SK-N-SH treated with all-trans-retinoic acid at 6 μM for 48 hours (cell line): ENCODE measurements around the gene TTLL1.

Experiments used
- ATAC-seq: fragments of 200-7000 bp; cut with Tn5 transposase; 3 replicates; pipeline ENCODE4 v1.9.1; 2020; ENCODE audit warnings: mild to moderate bottlenecking, moderate library complexity
- ARNTL ChIP-seq: fragments of 450-650 bp; formaldehyde crosslinking; IDR thresholded peaks from 2 replicates; pipeline ENCODE4 v1.5.0; 2020; ENCODE audit warnings: low read depth, mild to moderate bottlenecking, moderate library complexity, borderline replicate concordance
- BACH2 ChIP-seq: fragments of 250-450 bp; sonication (Bioruptor Pico); IDR thresholded peaks from 2 replicates; pipeline ENCODE4 v1.9.0; 2021; ENCODE audit warnings: mild to moderate bottlenecking, borderline replicate concordance
- CSDC2 ChIP-seq: fragments of 250-450 bp; sonication (Bioruptor Pico); IDR thresholded peaks from 2 replicates; pipeline ENCODE4 v1.5.0; 2020; ENCODE audit warnings: mild to moderate bottlenecking, moderate library complexity
- CSRNP3 ChIP-seq: fragments of 250-450 bp; sonication (Bioruptor Pico); IDR thresholded peaks from 2 replicates; pipeline ENCODE4 v1.5.1; 2021; ENCODE audit warnings: mild to moderate bottlenecking, moderate library complexity
- ESRRG ChIP-seq: fragments of 250-450 bp; sonication (Bioruptor Pico); IDR thresholded peaks from 2 replicates; pipeline ENCODE4 v1.6.1; 2021; ENCODE audit warnings: mild to moderate bottlenecking
- GLIS3 ChIP-seq: fragments of 250-450 bp; sonication (Bioruptor Pico); IDR thresholded peaks from 2 replicates; pipeline ENCODE4 v1.5.0; 2020; ENCODE audit warnings: mild to moderate bottlenecking, moderate library complexity
- ISL1 ChIP-seq: fragments of 250-450 bp; sonication (Bioruptor Pico); IDR thresholded peaks from 2 replicates; pipeline ENCODE4 v2.1.2; 2022; ENCODE audit warnings: mild to moderate bottlenecking, moderate library complexity
- OSR1 ChIP-seq: fragments of 250-450 bp; sonication (Bioruptor Pico); IDR thresholded peaks from 2 replicates; pipeline ENCODE4 v1.8.0; 2022; ENCODE audit warnings: moderate library complexity, mild to moderate bottlenecking, inconsistent platforms
- PATZ1 ChIP-seq: fragments of 250-450 bp; sonication (Bioruptor Pico); IDR thresholded peaks from 2 replicates; pipeline ENCODE4 v1.8.0; 2020; ENCODE audit warnings: mild to moderate bottlenecking, moderate library complexity, borderline replicate concordance
- POU6F1 ChIP-seq: fragments of 250-450 bp; sonication (Bioruptor Pico); IDR thresholded peaks from 2 replicates; pipeline ENCODE4 v1.8.0; 2021; ENCODE audit warnings: low read depth, mild to moderate bottlenecking, moderate library complexity, borderline replicate concordance
- PPARA ChIP-seq: fragments of 250-450 bp; sonication (Bioruptor Pico); IDR thresholded peaks from 2 replicates; pipeline ENCODE4 v1.5.0; 2020; ENCODE audit warnings: mild to moderate bottlenecking, borderline replicate concordance
- RARB ChIP-seq: fragments of 250-450 bp; sonication (Bioruptor Pico); IDR thresholded peaks from 2 replicates; pipeline ENCODE4 v1.8.0; 2021; ENCODE audit warnings: mild to moderate bottlenecking, moderate library complexity
- SNAI2 ChIP-seq: fragments of 250-450 bp; sonication (Bioruptor Pico); IDR thresholded peaks from 2 replicates; pipeline ENCODE4 v1.5.0; 2020; ENCODE audit warnings: mild to moderate bottlenecking, moderate library complexity
- TOX ChIP-seq: fragments of 250-450 bp; sonication (Bioruptor Pico); IDR thresholded peaks from 2 replicates; pipeline ENCODE4 v1.8.0; 2021; ENCODE audit warnings: mild to moderate bottlenecking, moderate library complexity, borderline replicate concordance
- TSHZ2 ChIP-seq: fragments of 250-450 bp; sonication (Bioruptor Pico); IDR thresholded peaks from 2 replicates; pipeline ENCODE4 v1.5.0; 2020; ENCODE audit warnings: mild to moderate bottlenecking, moderate library complexity
- ZC3H10 ChIP-seq: fragments of 250-450 bp; sonication (Bioruptor Pico); IDR thresholded peaks from 2 replicates; pipeline ENCODE4 v1.5.1; 2021; ENCODE audit warnings: mild to moderate bottlenecking, moderate library complexity
- ZFP3 ChIP-seq: fragments of 250-450 bp; sonication (Bioruptor Pico); IDR thresholded peaks from 2 replicates; pipeline ENCODE4 v1.5.0; 2020; ENCODE audit warnings: mild to moderate bottlenecking, moderate library complexity
- ZNF70 ChIP-seq: fragments of 450-650 bp; formaldehyde crosslinking; IDR thresholded peaks from 2 replicates; pipeline ENCODE4 v1.5.0; 2020; ENCODE audit warnings: mild to moderate bottlenecking, moderate library complexity
- ZNF8 ChIP-seq: fragments of 450-650 bp; formaldehyde crosslinking; IDR thresholded peaks from 2 replicates; pipeline ENCODE4 v1.5.0; 2020; ENCODE audit warnings: mild to moderate bottlenecking, moderate library complexity

TTLL1 gene

GRCh38 chr22:43133401-43133800 lies 44.2 kb upstream of the TTLL1 start:
- no peak for ATAC-seq
- no peak for TF ChIP-seq ARNTL (CRISPR knock-in tag)
- TF ChIP-seq ESRRG: no peak
- TF ChIP-seq TSHZ2 (CRISPR knock-in tag): no peak
- no peak for TF ChIP-seq ZFP3 (CRISPR knock-in tag)
- no peak for TF ChIP-seq GLIS3 (CRISPR knock-in tag)
- TF ChIP-seq ZNF8 (CRISPR knock-in tag): no peak
- TF ChIP-seq CSDC2 (CRISPR knock-in tag): no peak
- no peak for TF ChIP-seq ISL1 (CRISPR knock-in tag)
- no peak for TF ChIP-seq POU6F1 (CRISPR knock-in tag)
- no peak for TF ChIP-seq PPARA
- TF ChIP-seq PATZ1 (CRISPR knock-in tag): no peak
- TF ChIP-seq ZNF70: no peak

GRCh38 chr22:43131773-43132501 lies 42.7 kb upstream of the TTLL1 start:
- ATAC-seq: no peak
- TF ChIP-seq TSHZ2 (CRISPR knock-in tag): no peak
- no peak for TF ChIP-seq OSR1
- no peak for TF ChIP-seq CSDC2 (CRISPR knock-in tag)
- TF ChIP-seq ZNF70: no peak
- TF ChIP-seq CSRNP3: no peak
- no peak for TF ChIP-seq ARNTL (CRISPR knock-in tag)
- TF ChIP-seq SNAI2 (CRISPR knock-in tag): no peak
- TF ChIP-seq ZFP3 (CRISPR knock-in tag): no peak
- TF ChIP-seq POU6F1 (CRISPR knock-in tag): no peak
- no peak for TF ChIP-seq GLIS3 (CRISPR knock-in tag)
- TF ChIP-seq ISL1 (CRISPR knock-in tag): no peak
- TF ChIP-seq PPARA: no peak
- TF ChIP-seq BACH2: no peak
- TF ChIP-seq ZNF8 (CRISPR knock-in tag): no peak
- no peak for TF ChIP-seq TOX (CRISPR knock-in tag)
- TF ChIP-seq RARB (CRISPR knock-in tag): no peak
- no peak for TF ChIP-seq ZC3H10 (CRISPR knock-in tag)
